GM12878 (cell line): ENCODE results near the gene CILP2. TPM values are rescaled to one million over a fixed set of nuclear protein-coding genes. Genes with fewer than 3 reads are reported as not detected.

Experiments used
- ATAC-seq: fragments of 200-7000 bp; cut with Tn5 transposase; 3 replicates; pipeline ENCODE4 v1.9.1; 2020; ENCODE audit warnings: mild to moderate bottlenecking, moderate library complexity
- BruUV-seq: library from RNA; stranded (reverse); fragments of 400-500 nt; replicated peaks from 2 replicates; lab custom pipeline; 2021; lab: Mats Ljungman, UMichigan
- CTCF ChIA-PET: fragments of 300-600 bp; sonication (Branson Sonifier 250); formaldehyde crosslinking; extraction: SDS; loops from one replicate; lab custom pipeline; 2021; ENCODE audit warnings: inconsistent platforms; lab: Yijun Ruan, JAX
- POLR2A ChIA-PET: fragments of 350-600 bp; formaldehyde crosslinking; extraction: SDS; loops from one replicate; lab custom pipeline; 2021; ENCODE audit warnings: inconsistent platforms; lab: Charles Lee
- RAD21 ChIA-PET: fragments of 300-600 bp; sonication (Branson Sonifier 250); formaldehyde crosslinking; loops from one replicate; lab custom pipeline; 2023; ENCODE audit warnings: antibody characterized with exemption; ENCODE audit not compliant: unreplicated experiment; lab: Charles Lee
- SMC1A ChIA-PET: fragments of 300-600 bp; sonication (Branson Sonifier 250); formaldehyde crosslinking; loops from one replicate; lab custom pipeline; 2023; ENCODE audit not compliant: unreplicated experiment, uncharacterized antibody; lab: Charles Lee
- DNase-seq: peaks from one replicate; pipeline ENCODE4 v3.0.0-alpha.2; 2011; ENCODE audit warnings: low read depth, low spot score
- FAIRE-seq: peaks from 3 replicates; lab custom pipeline; 2011; peaks lifted over from hg19 to GRCh38; lab: Jason Lieb, UNC
- H2AFZ ChIP-seq: 2 replicates; pipeline ENCODE4 v1.6.0; 2011; ENCODE audit warnings: low read depth, low read length, control low read depth; ENCODE audit not compliant: control insufficient read depth
- H3K27ac ChIP-seq: 2 replicates; pipeline ENCODE4 v1.5.1; 2011; ENCODE audit warnings: control low read depth; ENCODE audit not compliant: control insufficient read depth, insufficient read depth
- H3K27me3 ChIP-seq, 2 experiments: replicated peaks in 1 of 2; 2 replicates each; pipeline versions ENCODE4 v1.6.0 to v1.6.1; 2011; ENCODE audit warnings: low read length in 1 of 2; ENCODE audit not compliant: control insufficient read depth in 2 of 2, insufficient read depth in 2 of 2
- H3K36me3 ChIP-seq, 2 experiments: 2 replicates each; pipeline ENCODE4 v1.5.1; 2011; ENCODE audit warnings: low read length in 1 of 2; ENCODE audit not compliant: control insufficient read depth in 2 of 2, insufficient read depth in 2 of 2
- H3K4me1 ChIP-seq: 2 replicates; pipeline ENCODE4 v1.6.1; 2011; ENCODE audit warnings: mild to moderate bottlenecking, low read length, moderate library complexity, mixed read lengths; ENCODE audit not compliant: control insufficient read depth, insufficient read depth
- H3K4me2 ChIP-seq: 2 replicates; pipeline ENCODE4 v1.6.0; 2011; ENCODE audit warnings: control low read depth; ENCODE audit not compliant: control insufficient read depth, insufficient read depth
- H3K4me3 ChIP-seq: fragments of 200-600 bp; sonication (generic); 2 replicates; pipeline ENCODE4 v1.5.1; 2016
- H3K79me2 ChIP-seq: 2 replicates; pipeline ENCODE4 v1.6.0; 2011; ENCODE audit warnings: low read length; ENCODE audit not compliant: control insufficient read depth, insufficient read depth
- H3K9ac ChIP-seq: 2 replicates; pipeline ENCODE4 v1.8.0; 2011; ENCODE audit warnings: low read length, control low read depth, mixed read lengths; ENCODE audit not compliant: control insufficient read depth, insufficient read depth
- H3K9me3 ChIP-seq: replicated peaks from 3 replicates; pipeline ENCODE4 v1.5.1; 2011; ENCODE audit warnings: mild to moderate bottlenecking, low read length; ENCODE audit not compliant: control insufficient read depth, insufficient read depth
- H4K20me1 ChIP-seq: 2 replicates; pipeline ENCODE4 v1.6.0; 2011; ENCODE audit not compliant: control insufficient read depth, insufficient read depth
- CEBPB ChIP-seq, 2 experiments: fragments of 150-350 bp in 1 of 2; IDR thresholded peaks; 2 replicates each; pipeline ENCODE4 v1.6.1; 2012 to 2014; ENCODE audit warnings: low read depth in 2 of 2, low read length in 2 of 2, borderline replicate concordance in 1 of 2, inconsistent platforms in 1 of 2
- EZH2 ChIP-seq: IDR thresholded peaks from 2 replicates; pipeline ENCODE4 v1.6.1; 2012; ENCODE audit warnings: low read depth, mild to moderate bottlenecking, control low read depth, inconsistent platforms, low read length, borderline replicate concordance; ENCODE audit not compliant: control insufficient read depth
- HDAC2 ChIP-seq: fragments of 200-600 bp; sonication (generic); IDR thresholded peaks from 2 replicates; pipeline ENCODE4 v1.6.1; 2017
- ZSCAN29 ChIP-seq: fragments of 450-650 bp; IDR thresholded peaks from 2 replicates; pipeline ENCODE4 v1.6.1; 2017; ENCODE audit warnings: mild to moderate bottlenecking, moderate library complexity
- ZZZ3 ChIP-seq: IDR thresholded peaks from 2 replicates; pipeline ENCODE4 v1.6.1; 2011; ENCODE audit warnings: low read depth; ENCODE audit not compliant: control insufficient read depth, insufficient read length
- WGBS: methylation state at CpG from one replicate; pipeline ENCODE4 v1.1.6; 2016; ENCODE audit warnings: low lambda C conversion rate; ENCODE audit not compliant: insufficient replicate concordance, insufficient coverage; ENCODE audit errors: missing lambda C conversion rate; 5-methylcytosine and 5-hydroxymethylcytosine counted together
- in situ Hi-C: fragments of 300-500 bp; cut with MboI; formaldehyde crosslinking; loops from 9 replicates; pipeline ENCODE4 v1.14.3; 2018; ENCODE audit warnings: mixed read lengths
- intact Hi-C: fragments of 100-400 bp; cut with micrococcal nuclease; formaldehyde crosslinking; loops from one replicate; pipeline ENCODE4 v1.14.2; 2022; ENCODE audit not compliant: unreplicated experiment
- polyA plus RNA-seq, 11 experiments: library from polyadenylated mRNA; depleted of rRNA in 4 of 11; unstranded in 6 of 11; stranded (reverse) in 5 of 11; fragments of >200 nt; fragmentation: Nextera tagmentation in 4 of 11; fragmentation: Illumina TruSeq in 1 of 11; extraction: Ambion mirVana in 4 of 11; extraction: Trizol in 1 of 11; gene quantifications; 1 replicate in 1 of 11; 2 replicates in 10 of 11; pipeline versions ENCODE4 v1.2.1 to v1.2.3, GENCODE V29; 2011 to 2016; ENCODE audit warnings: inconsistent platforms in 2 of 11, missing spikeins in 2 of 11, low read depth in 1 of 11
- total RNA-seq, 4 experiments: library from RNA; depleted of rRNA in 3 of 4; stranded (reverse); fragments of >200 nt in 3 of 4; fragmentation: Illumina TruSeq in 1 of 4; extraction: Trizol in 1 of 4; gene quantifications; 2 replicates each; pipeline versions ENCODE4 v1.2.1 to v1.2.3, GENCODE V29; 2013 to 2021

CILP2 gene
- total and polyA plus RNA-seq, 10 of the 15 experiments (the other 5 are each of a cell fraction or from before 2014, with no cell fraction given), result 0.05 to 0.08 (median 0.06) TPM; not detected in 6

DNA sequence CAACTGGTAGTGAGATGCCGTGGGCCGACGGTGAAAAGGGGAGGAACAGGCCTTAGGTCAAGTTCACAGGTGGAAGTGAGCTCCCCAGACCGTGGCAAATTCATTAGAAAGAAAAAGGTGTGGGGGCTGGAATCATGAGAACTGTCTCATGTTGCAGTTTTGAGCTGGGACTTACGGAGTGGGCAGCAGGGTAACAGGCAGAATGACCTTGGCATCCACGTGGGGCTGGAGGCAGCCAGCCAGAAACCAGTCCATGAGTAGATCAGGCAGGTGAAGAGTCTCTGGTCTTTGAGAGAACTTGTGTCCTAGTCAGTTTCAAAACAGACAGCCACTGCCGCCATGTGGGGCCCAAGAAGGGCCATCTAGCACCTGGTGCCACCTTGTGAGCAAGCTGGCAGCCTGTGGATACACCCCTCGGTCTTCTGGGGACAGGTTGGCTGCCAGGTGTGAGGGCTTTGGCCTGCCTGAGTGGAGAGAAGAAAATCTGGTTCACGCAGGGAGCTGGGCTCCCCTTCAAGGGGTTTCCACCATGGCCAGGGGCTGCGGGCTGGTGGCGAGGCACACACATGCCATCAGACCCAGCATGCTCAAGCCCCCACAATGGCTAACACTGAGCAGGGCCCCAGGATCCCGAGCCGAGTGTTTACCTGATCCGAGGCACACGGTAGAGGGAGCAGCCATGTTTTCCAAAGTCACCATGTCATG is 46.6 kb upstream of the CILP2 start:
- Histone ChIP-seq H3K36me3 (peaks cover 29 to 40% of the 10 kb centered on the region in 2 experiments; a peak in 3 of 4 replicates), H3K27me3 (no peaks in the 10 kb centered on the region), H4K20me1 (no peaks in the 10 kb centered on the region), H2AFZ (no peak overlapping the region), H3K9me3 (no peaks in the 10 kb centered on the region), H3K9ac (no peak overlapping the region), H3K27ac (no peak overlapping the region), H3K4me1 (peaks cover 19% of the 10 kb centered on the region), H3K4me2 (no peak overlapping the region), H3K79me2 (peaks cover 9% of the 10 kb centered on the region), H3K4me3 (no peak overlapping the region)
- ATAC-seq, result no peak
- POLR2A ChIA-PET, result interaction anchor here (1.1 to 3.1 kb wide), 3 partner anchors 118 to 131 kb away, joined by 3 to 16 read pairs (median 6); no protein-coding TSS in a partner anchor
- no peak for FAIRE-seq
- 88% methylated on average over 15 of the region's 15 CpGs for WGBS
- SMC1A ChIA-PET, result interaction anchor here (1.4 to 5.1 kb wide), 8 partner anchors 63 to 129 kb away, joined by 5 to 97 read pairs (median 10); partner anchors contain the start of gene GATAD2A
- no TSS peak for BruUV-seq
- RAD21 ChIA-PET, result interaction anchor here (0.9 to 4.8 kb wide), 9 partner anchors 82 to 346 kb away, joined by 3 to 72 read pairs (median 11); partner anchors contain the start of gene GATAD2A
- TF ChIP-seq CEBPB (IDR thresholded peaks at IDR 0.05; ENCODE audit: borderline replicate concordance in 1 of 2, low read depth in 2 of 2, low read length in 2 of 2) (no peak), HDAC2 (no peak), EZH2 (no peak), ZSCAN29 (no peak), ZZZ3 (no peak)
- CTCF ChIA-PET, result interaction anchor here (1.1 to 9.3 kb wide), 20 partner anchors 10 to 298 kb away, joined by 3 to 223 read pairs (median 9); partner anchors contain the start of genes GATAD2A, NDUFA13 and TSSK6
- in situ Hi-C loops (loop anchor here (5.0 to 10.0 kb wide), 2 partner anchors 124 to 347 kb away; no protein-coding TSS in a partner anchor), intact Hi-C loops (no loop called here)
- no peak for DNase-seq
